Astrocyte of the cerebellum (primary cell): ENCODE data around the gene KRT7.
A peak's percentile ranks its signal among the peaks of the same experiment; 100 is the strongest.

ENCODE experiments used
- DNase-seq: peaks from one replicate; pipeline ENCODE4 v3.0.0-alpha.2; 2011; ENCODE audit warnings: low read depth
- H3K4me3 ChIP-seq: 2 replicates; pipeline ENCODE4 v1.5.1; 2011; ENCODE audit warnings: mild to moderate bottlenecking, low read depth, low read length, moderate library complexity
- CTCF ChIP-seq: IDR thresholded peaks from 2 replicates; pipeline ENCODE4 v1.5.1; 2012; ENCODE audit warnings: low read length, low read depth, moderate library complexity, mild to moderate bottlenecking; ENCODE audit errors: missing control alignments
- in situ Hi-C: cut with HindIII; loops from 2 replicates; pipeline ENCODE4 v1.10.0; 2017; ENCODE audit warnings: low sequenced_read_pairs

Gene KRT7

DNA sequence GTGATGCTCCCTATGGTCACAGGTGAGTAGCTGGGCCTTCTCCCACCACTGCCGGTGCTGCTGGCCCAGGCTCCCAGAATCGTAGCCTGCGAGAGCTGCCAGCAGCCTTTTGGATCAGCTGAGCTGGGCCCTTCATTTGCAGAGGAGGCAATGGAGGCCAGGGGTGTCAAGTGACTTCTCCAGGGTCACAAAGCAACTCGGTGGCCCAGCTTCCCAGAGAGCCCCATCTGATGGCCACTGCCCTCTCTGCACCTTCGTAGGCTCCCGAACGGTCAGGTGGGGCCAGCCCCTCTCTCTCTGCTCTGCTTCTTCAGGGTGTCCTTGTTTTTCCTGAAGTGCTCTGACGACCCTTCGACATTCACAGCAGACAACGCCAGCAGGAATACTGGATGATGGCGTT, 45.8 kb upstream of the KRT7 start:
- in situ Hi-C loops, result no loop called here
- DNase-seq, result no peak
- no peak for TF ChIP-seq CTCF
- H3K4me3 ChIP-seq, result no peak overlapping the region

GRCh38 chr12:52187640-52188039, 45.4 kb upstream of the KRT7 start:
- no peak for TF ChIP-seq CTCF
- in situ Hi-C loops, result no loop called here
- no peak overlapping the region for H3K4me3 ChIP-seq
- DNase-seq, result no peak

GRCh38 chr12:52188658-52189057, 44.4 kb upstream of the KRT7 start:
- no peak for DNase-seq
- in situ Hi-C loops, result no loop called here
- no peak for TF ChIP-seq CTCF
- H3K4me3 ChIP-seq, result no peak overlapping the region

DNA sequence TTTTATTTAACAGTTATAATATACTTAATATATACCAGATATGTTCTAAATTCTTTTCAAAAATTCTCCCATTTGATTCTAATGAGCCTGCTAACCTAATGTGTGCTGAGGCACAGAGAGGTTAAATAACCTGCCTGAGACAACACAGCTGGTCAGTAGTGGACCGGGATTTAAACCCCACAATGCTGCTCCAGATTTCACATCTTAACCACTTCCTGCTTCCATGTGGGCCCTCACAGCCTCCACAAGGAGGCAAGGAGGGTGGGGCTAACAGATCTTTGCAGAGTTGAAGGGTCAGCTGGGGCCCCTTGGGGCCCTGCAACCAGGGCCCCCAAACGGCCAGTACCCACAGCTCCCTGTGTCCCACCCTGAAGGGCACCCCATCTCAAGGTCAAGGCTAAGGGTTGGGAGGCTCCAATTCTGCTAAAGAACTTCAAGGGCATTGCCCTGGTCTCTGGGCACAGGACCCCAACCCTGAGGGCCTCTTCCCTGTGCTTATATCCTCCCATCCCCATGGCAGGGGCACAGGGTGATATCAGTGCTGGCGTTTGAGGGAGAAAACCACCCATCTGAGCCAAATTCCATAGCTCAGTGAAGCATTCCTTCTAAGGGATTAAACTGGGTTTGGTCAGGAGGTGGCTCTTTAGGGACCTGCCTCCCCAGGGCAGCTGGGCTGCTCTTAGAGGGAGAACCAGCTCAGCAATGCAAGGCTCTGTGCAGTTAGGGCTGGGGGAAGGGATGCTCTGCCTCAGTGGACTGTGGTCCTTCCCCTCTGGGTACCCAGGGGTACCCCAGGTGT, 43.5 kb upstream of the KRT7 start:
- TF ChIP-seq CTCF, result no peak
- in situ Hi-C loops, result no loop called here
- DNase-seq, result no peak
- H3K4me3 ChIP-seq, result no peak overlapping the region

DNA sequence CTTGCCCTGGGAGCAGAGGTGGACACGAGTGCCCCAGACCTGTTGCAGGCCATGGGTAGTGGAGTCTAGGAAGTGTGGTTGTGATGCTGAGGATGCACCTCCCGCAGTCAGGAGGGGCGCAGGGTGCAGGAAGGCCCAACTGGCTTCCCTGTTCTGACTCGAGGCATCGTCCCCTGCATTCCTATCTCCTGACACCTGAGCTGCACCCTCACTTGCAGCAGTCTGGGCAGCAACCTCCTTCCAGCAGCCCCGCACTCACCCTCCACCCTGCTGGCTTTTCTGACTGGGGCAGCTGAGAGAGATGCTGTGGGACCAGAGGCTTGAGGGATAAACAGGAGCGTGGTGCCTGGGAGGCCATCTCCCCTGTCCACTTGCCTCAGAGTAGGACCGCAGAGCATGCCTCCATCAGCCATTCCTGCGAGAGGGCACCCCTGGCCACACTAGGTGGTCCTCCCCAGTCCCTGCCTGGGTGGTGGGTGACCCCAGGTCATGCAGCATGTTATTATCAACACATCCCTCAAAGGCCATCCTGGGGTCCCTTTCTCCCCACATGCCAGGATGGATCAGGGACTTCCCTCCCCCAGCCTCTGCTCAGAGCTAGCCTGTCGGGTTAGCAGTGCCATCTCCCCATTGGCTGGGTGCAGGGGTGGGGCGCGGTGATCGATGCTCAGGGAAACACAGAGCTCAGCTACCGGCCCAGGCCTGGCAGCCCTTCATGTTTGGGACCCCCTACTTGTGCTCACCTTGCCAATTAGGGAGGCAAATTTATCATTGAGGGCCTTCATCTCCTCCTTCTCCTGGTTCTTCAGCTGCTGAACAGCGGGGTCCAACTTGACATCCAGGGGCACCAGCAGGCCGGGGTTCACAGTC, 41.9 kb upstream of the KRT7 start:
- H3K4me3 ChIP-seq, result no peak overlapping the region
- in situ Hi-C loops, result no loop called here
- DNase-seq, result no peak
- TF ChIP-seq CTCF, result no peak

DNA sequence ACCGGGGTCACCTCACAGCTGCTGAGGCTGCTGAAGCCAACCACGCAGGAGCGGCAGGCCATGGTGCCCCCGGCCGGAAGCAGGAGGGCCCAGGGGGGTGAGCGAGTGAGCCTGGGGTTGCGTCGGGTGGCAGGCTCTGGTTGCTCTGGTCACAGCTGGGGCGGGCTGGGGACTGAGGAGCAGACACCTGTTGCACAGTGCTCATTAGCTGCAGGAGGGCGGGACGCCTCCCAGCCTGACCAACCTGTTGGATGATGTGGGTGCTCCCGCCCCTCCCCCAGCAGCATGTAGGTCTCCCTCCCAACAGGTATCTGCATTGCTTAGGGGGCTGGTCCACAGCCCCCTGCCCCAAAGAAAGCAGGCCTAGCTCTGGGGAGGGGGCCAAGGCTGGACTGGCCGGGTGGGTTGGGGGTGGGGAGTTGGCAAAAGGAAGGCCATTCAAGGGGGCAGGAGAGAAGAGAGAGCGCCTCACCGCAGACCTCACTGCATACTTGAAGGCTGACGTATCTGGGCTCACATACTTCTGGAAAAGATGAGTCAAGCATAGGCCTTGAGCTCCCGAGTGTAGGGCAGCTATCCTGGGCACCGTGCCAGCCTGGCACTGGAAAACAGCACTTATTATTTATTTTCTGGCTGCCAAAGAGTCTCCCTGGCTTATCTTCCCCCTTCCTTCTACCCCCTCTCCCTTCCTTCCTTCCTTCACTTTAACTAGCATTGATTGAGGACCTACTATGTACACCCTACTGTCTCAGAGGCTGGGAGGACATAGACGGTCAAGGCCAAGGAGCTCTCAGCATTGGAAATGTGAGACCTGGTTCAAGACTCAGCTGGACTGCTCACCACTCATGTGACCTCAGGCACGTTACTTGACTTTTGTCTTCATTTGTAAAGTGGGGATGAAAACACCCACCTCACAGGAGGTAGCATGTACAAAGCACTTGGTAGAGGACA, 40.9 kb upstream of the KRT7 start, which contains the start of gene KRT80:
KRT80 (minus strand) TSS at position 174 of the 951 bp plus-strand sequence; CDS start at position 62, 112 bp downstream.
- DNase-seq, result peak; percentile 97
- TF ChIP-seq CTCF, result no peak
- in situ Hi-C loops, result no loop called here
- H3K4me3 ChIP-seq, result no peak within 1 kb of the TSS
